Measurements from ENCODE around the gene CALML4. TPM values are rescaled to one million over a fixed set of nuclear protein-coding genes. Genes with fewer than 3 reads are reported as not detected.
A peak's percentile ranks its signal among the peaks of the same experiment; 100 is the strongest.
"Not testable (repeated sequence)": the region's sequence is repeated elsewhere in the genome, so short reads cannot be mapped to it uniquely, and the experiment has no call there.

CALML4 gene
- total RNA-seq, 2 experiments from 2014 or later: 1.5 to 2.0 TPM

- POLR2A ChIA-PET: no interaction called here
- DNase-seq (no peak), ATAC-seq (ENCODE audit: poor library complexity) (no peak)
- no peak for TF ChIP-seq CTCF (IDR thresholded peaks at IDR 0.05)
- no peaks in the 10 kb centered on the region for H3K36me3 Mint-ChIP-seq (ENCODE audit: low read depth)
- no peaks in the 10 kb centered on the region for H3K9me3 Mint-ChIP-seq
- no peak overlapping the region for H3K27ac Mint-ChIP-seq
- H3K36me3 ChIP-seq (ENCODE audit: insufficient read depth, low read length): no peaks in the 10 kb centered on the region
- no peaks in the 10 kb centered on the region for H3K27me3 Mint-ChIP-seq
- intact Hi-C loops (cut with DNase I, micrococcal nuclease): no loop called here
- CTCF ChIA-PET: no interaction called here
- no peak overlapping the region for H3K4me3 Mint-ChIP-seq
- no peaks in the 10 kb centered on the region for H3K9me3 ChIP-seq (ENCODE audit: control insufficient read depth in 1 of 2, insufficient read depth in 1 of 2, low read length in 2 of 2)
- no peak overlapping the region for H3K4me3 ChIP-seq (ENCODE audit: low read length)
- H3K27ac ChIP-seq (ENCODE audit: low read depth in 1 of 2, low read length in 2 of 2): no peak overlapping the region
- H3K27me3 ChIP-seq (ENCODE audit: control insufficient read depth in 1 of 2, insufficient read depth in 2 of 2, low read length in 2 of 2): no peaks in the 10 kb centered on the region
- peaks cover 10% of the 10 kb centered on the region for H3K4me1 Mint-ChIP-seq (ENCODE audit: low read depth)
- H3K4me1 ChIP-seq (ENCODE audit: insufficient read depth, low read length): peaks cover 32% of the 10 kb centered on the region
Observed at GRCh38 chr15:68203486-68203885, 1.6 kb downstream of the CALML4 start.

GRCh38 chr15:68202994-68203393 lies 2.1 kb downstream of the CALML4 start:
- POLR2A ChIA-PET; H3K27ac Mint-ChIP-seq; DNase-seq; H3K4me3 Mint-ChIP-seq; H3K27me3 Mint-ChIP-seq; H3K36me3 Mint-ChIP-seq (ENCODE audit: low read depth); H3K36me3 ChIP-seq (ENCODE audit: insufficient read depth, low read length); H3K9me3 Mint-ChIP-seq; intact Hi-C loops (cut with DNase I, micrococcal nuclease); H3K27ac ChIP-seq (ENCODE audit: low read depth in 1 of 2, low read length in 2 of 2); H3K4me1 Mint-ChIP-seq (ENCODE audit: low read depth); H3K27me3 ChIP-seq (ENCODE audit: control insufficient read depth in 1 of 2, insufficient read depth in 2 of 2, low read length in 2 of 2); ATAC-seq (ENCODE audit: poor library complexity); H3K4me3 ChIP-seq (ENCODE audit: low read length); H3K9me3 ChIP-seq (ENCODE audit: control insufficient read depth in 1 of 2, insufficient read depth in 1 of 2, low read length in 2 of 2); CTCF ChIA-PET: not testable (repeated sequence)
- peaks cover 27% of the 10 kb centered on the region for H3K4me1 ChIP-seq (ENCODE audit: insufficient read depth, low read length)

- H3K36me3 Mint-ChIP-seq (ENCODE audit: low read depth): no peaks in the 10 kb centered on the region
Observed at GRCh38 chr15:68201879-68202261, 3.3 kb downstream of the CALML4 start.

More at GRCh38 chr15:68201879-68202261, 3.3 kb downstream of the CALML4 start:
- Mint-ChIP-seq H3K27me3 (no peaks in the 10 kb centered on the region), H3K27ac (peak overlapping the region; percentile 6), H3K9me3 (no peaks in the 10 kb centered on the region), H3K4me3 (no peak overlapping the region), H3K4me1 (ENCODE audit: low read depth) (no peaks in the 10 kb centered on the region)
- POLR2A ChIA-PET: no interaction called here
- Histone ChIP-seq H3K4me1 (ENCODE audit: insufficient read depth, low read length) (peaks cover 23% of the 10 kb centered on the region), H3K27ac (ENCODE audit: low read depth in 1 of 2, low read length in 2 of 2) (no peak overlapping the region), H3K4me3 (ENCODE audit: low read length) (no peak overlapping the region), H3K9me3 (ENCODE audit: control insufficient read depth in 1 of 2, insufficient read depth in 1 of 2, low read length in 2 of 2) (no peaks in the 10 kb centered on the region), H3K36me3 (ENCODE audit: insufficient read depth, low read length) (no peaks in the 10 kb centered on the region), H3K27me3 (ENCODE audit: control insufficient read depth in 1 of 2, insufficient read depth in 2 of 2, low read length in 2 of 2) (no peaks in the 10 kb centered on the region)
- ATAC-seq (ENCODE audit: poor library complexity): no peak
- no peak for DNase-seq
- intact Hi-C loops (cut with DNase I, micrococcal nuclease): no loop called here
- CTCF ChIA-PET: no interaction called here
- no peak for TF ChIP-seq CTCF (IDR thresholded peaks at IDR 0.05)
